ENCODE results near the gene ATRAID.

Gene ATRAID

DNA sequence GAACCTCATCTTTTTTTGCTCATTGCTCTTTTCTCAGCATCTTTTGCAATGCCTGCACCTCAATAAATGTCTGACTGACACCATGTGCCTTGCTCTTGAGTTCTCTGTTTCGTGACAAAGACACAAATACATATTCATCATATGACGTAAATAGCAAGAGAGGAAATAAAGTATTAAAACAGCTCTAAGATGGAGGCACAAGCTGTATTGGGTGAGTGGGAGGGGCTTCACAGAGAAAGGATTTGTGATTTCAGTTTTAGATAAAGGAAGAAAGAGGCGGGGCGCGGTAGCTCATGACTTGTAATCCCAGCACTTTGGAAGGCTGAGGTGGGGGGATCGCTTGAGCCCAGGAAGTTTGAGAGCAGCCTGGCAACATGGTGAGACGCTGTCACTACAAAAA lies 8.2 kb downstream of the ATRAID start:
- no peak for DNase-seq

DNA sequence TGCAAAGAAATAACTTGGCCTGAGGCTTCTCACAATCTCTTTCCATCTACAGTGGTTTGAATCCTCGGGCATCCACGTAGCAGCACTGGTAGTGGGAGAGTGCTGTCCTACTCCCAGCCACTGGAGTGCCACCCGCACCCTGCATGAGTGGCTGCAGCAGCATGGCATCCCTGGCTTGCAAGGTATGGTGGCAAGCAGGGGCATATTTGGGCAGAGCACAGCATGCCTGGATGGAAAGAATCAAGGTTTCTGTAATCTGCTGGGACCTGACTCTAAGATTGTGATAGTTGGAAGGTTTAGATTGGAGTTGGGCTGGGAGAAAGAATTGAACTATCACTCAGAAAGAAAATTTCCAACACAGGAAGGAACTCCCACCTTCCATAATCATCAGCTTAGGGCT lies 9.3 kb downstream of the ATRAID start:
- DNase-seq, result no peak

DNA sequence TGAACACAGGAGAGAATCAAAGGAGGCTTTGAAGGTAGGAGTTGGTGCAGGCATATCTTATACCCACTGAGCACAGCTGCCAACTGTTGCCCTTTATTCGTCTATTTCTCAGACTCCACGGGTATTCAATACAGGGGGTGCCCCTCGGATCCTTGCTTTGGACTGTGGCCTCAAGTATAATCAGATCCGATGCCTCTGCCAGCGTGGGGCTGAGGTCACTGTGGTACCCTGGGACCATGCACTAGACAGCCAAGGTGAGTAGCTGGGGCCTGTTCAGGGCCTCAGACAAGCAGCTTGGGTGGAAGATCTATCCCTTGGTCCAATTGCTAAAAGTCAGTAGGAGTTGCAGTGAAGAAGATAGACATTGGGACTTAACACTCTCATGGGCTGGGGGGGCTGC lies 10.6 kb downstream of the ATRAID start:
- DNase-seq, result no peak

DNA sequence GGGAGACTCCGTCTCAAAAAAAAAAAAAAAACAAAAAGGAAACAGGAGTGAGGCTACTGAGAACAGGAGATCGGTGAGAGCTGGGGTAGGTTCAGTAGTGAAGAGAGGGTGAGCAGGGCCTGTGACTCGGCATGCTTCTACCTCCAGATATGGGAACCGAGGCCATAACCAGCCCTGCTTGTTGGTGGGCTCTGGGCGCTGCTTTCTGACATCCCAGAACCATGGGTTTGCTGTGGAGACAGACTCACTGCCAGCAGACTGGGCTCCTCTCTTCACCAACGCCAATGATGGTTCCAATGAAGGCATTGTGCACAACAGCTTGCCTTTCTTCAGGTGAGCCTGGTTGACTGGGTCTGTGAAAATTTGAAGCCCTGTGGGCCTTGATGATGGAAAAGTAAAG lies 11.6 kb downstream of the ATRAID start:
- no peak for DNase-seq

DNA sequence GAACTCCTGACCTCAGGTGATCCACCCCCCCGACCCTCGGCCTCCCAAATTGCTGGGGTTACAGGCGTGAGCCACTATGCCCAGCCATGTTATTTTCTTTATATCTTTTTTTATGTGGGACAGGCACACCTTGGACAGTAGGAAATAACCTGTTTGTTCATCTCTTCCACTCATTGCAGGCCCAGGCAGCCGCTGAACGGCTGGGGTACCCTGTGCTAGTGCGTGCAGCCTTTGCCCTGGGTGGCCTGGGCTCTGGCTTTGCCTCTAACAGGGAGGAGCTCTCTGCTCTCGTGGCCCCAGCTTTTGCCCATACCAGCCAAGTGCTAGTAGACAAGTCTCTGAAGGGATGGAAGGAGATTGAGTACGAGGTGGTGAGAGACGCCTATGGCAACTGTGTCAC lies 13.7 kb downstream of the ATRAID start:
- DNase-seq, result no peak

DNA sequence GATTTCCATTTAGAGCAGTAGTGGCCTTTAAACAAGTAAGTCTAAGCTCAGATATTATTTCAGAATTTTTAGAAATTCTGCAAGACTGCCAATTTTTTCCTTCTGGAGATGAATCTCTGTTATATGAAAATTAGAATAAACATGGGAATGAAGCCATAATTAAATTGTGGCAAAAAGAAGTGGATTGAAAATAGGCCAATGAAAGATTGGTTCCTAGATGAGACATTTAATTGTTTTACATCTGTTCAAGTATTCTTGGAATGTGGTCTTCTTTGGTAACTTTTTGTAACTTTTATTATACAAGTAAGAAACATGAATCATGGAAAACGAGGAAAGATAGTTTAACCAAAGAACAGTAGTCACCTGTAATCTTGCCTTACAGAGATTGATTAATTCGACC lies 15.7 kb downstream of the ATRAID start:
- DNase-seq, result no peak

DNA sequence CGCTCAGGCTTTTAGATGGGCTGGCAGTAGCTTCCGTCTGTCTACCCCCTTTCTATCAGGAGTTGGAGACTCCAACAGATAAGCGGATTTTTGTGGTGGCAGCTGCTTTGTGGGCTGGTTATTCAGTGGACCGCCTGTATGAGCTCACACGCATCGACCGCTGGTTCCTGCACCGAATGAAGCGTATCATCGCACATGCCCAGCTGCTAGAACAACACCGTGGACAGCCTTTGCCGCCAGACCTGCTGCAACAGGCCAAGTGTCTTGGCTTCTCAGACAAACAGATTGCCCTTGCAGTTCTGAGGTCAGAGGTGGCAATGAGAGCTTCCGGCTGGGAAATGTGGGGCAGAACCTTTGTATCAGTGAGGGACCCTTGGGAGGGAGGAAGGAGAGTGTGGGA lies 20.1 kb downstream of the ATRAID start:
- no peak for DNase-seq

DNA sequence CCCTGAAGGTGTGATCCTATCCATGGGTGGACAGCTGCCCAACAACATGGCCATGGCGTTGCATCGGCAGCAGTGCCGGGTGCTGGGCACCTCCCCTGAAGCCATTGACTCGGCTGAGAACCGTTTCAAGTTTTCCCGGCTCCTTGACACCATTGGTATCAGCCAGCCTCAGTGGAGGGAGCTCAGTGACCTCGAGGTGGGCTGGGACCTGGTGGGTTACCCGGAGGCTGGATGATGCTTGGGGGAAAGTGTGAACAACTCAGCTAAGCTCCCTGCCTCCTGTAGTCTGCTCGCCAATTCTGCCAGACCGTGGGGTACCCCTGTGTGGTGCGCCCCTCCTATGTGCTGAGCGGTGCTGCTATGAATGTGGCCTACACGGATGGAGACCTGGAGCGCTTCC lies 21.5 kb downstream of the ATRAID start:
- no peak for DNase-seq

DNA sequence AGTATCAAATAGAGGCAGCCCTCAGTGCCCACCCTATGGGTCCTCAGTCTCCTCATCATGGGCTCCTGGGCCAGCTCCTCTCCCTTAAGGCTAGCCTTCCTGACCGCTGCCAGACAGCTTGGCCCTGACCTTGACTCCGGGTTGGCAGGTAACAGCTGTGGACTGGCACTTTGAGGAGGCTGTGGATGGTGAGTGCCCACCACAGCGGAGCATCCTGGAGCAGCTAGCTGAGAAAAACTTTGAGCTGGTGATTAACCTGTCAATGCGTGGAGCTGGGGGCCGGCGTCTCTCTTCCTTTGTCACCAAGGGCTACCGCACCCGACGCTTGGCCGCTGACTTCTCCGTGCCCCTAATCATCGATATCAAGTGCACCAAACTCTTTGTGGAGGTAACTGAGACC lies 24.3 kb downstream of the ATRAID start:
- DNase-seq, result no peak

DNA sequence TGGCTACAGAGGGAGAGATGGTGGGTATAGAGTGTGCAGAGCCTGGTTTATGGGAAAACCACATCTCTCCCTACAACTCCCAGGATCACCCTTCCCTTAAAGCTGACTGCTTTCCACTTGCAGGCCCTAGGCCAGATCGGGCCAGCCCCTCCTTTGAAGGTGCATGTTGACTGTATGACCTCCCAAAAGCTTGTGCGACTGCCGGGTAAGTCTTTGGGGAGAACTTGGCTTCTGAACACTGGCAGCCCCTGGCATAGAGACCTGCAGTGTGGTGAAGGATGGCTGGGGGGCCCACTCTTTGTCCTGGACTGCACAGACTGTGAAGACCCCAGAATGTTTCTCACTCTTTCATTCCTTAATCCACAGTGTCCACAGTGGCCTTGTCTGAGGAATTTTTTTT lies 24.8 kb downstream of the ATRAID start:
- DNase-seq, result no peak

DNA sequence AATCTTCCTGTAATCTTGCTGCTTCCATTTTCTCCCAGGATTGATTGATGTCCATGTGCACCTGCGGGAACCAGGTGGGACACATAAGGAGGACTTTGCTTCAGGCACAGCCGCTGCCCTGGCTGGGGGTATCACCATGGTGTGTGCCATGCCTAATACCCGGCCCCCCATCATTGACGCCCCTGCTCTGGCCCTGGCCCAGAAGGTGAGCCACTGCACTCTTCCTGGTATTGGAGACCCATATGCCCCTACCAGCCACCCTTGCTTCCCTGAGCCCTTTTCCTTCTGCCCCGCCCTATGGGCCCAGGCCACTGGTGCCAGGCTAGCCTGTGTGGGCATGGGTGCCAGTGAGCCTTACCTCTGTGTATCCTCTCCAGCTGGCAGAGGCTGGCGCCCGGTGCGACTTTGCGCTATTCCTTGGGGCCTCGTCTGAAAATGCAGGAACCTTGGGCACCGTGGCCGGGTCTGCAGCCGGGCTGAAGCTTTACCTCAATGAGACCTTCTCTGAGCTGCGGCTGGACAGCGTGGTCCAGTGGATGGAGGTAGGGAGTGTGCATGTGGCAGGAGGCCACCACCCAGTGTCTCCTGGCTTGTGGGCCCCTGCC lies 25.6 kb downstream of the ATRAID start:
- DNase-seq, result no peak

DNA sequence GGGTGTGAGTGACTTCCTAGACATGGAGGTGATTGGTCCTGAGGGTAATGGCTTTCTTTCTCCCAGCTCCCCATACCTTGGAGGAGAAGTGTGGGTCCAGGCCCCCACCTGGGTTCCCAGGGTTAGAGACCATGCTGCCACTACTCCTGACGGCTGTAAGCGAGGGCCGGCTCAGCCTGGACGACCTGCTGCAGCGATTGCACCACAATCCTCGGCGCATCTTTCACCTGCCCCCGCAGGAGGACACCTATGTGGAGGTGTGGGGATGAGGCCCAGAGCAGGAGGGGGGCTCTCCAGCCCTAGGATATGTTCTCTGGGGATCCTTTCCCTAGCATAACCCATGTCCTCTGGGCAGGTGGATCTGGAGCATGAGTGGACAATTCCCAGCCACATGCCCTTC lies 27.1 kb downstream of the ATRAID start:
- no peak for DNase-seq

DNA sequence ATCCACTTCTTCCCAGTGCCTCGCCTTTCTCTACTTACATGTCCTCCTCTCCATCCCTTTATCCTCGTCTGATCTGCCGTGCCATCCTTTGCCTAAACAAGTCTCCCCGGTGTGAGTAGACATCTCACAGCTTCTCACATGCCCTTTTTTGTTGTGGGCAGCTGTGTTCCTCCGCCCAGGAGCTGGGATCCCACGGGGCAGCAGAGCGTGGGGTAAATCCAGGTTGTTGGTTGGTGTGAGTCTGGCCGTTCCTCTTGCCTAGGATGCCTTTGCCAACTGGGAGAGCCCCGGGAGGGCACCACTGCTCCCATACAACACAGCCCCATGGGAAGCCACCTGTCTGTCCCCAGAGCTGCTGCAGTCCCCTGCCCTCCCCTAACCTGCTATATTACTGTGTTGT lies 28.6 kb downstream of the ATRAID start:
- no peak for DNase-seq

DNA sequence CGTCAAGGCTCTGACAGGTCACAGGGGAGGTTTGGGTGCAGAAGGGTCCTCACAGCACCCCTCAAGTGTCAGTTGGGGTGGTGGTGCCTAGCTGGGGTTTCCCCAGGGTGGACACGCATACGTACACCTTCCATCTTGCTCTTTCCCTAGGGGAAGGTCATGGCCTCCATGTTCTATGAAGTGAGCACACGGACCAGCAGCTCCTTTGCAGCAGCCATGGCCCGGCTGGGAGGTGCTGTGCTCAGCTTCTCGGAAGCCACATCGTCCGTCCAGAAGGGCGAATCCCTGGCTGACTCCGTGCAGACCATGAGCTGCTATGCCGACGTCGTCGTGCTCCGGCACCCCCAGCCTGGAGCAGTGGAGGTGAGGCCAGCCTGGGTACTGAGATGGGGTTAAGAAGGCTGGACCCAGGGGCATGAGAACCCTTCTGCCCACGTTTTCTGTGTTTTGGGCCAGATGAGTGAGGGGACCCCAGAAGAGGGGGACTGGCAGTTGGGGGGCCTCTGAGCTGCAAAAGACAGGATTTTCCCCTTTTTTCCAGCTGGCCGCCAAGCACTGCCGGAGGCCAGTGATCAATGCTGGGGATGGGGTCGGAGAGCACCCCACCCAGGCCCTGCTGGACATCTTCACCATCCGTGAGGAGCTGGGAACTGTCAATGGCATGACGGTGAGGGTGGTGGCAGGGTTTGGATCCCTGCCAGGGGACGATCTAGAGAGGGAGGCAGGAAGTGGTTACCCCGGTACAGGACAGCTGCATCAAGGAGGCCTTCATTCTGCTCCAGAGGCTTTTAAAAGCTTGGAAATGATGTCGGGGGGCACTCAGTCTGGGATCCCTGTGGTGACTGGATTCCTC lies 30.1 kb downstream of the ATRAID start:
- DNase-seq, result no peak

DNA sequence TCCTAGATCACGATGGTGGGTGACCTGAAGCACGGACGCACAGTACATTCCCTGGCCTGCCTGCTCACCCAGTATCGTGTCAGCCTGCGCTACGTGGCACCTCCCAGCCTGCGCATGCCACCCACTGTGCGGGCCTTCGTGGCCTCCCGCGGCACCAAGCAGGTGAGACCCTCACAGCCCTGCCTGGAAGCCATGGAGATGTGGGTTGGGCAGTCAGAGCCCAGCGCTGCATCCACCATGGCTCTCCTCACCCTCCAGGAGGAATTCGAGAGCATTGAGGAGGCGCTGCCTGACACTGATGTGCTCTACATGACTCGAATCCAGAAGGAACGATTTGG lies 30.7 kb downstream of the ATRAID start:
- DNase-seq, result no peak

DNA sequence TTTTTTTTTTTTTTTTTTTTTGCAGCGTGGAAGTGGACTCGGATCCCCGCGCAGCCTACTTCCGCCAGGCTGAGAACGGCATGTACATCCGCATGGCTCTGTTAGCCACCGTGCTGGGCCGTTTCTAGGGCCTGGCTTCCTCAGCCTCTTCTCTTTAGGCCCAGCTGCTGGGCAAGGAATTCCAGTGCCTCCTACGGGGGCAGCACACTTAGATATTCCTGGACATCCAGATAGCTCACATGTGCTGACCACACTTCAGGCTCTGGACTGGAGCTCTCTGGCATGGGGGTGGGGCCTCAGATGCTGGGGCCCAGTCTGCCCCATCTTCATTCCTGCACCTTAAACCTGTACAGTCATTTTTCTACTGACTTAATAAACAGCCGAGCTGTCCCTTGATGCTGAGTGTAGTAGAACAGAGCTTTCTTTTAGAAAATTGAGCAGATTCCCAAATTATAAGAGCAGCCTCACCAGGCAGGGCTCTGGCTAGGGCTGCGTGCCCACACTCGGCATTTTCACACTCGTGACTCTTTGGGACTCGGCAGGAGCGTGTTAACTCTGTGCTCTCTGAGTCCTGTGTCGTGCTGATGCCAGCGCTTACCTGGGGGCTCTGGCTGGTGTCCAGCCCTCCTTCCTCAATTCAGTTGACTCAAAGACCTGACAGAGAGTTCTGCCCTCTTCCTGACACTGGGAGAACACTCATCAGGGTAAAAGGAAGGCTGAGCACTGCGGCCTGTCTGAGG lies 31.7 kb downstream of the ATRAID start:
- DNase-seq, result no peak

DNA sequence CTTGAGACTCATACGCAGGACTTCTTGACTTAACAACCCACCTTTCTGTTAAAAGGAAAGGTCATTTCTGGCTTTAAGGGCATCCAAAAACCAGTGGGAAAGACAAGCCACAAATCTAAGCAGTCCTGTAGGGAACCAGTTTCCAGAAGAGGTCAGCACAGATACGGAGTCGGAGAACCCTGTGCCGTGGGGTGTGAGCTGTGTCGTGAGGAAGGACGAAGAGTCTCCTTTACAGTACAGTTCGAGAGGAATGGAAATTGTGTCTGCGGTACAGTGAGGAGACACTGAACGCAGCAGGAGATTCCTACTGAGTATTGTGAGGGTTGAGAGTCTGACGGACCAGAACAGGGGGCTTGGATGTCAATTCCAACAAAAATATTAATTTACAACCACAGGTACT lies 33.3 kb downstream of the ATRAID start:
- no peak for DNase-seq

DNA sequence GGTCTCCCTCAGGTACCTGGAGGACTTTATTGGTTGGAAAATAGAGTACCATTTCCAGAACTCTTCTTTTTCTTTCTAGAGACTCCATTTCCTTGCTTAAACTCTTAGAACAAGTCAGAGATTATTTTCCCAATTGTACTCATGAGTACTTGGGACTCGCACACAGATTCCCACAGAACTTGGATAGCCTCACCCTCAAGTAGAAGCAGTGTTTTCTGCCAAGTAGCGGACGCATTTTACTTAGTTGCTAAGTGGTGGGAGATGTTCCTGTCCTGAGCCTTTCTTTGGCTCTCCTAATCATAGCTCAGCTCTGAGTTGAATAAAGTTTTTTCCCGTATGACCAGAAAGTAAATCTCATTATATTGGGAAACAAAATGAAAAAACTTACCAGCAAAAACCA lies 33.8 kb downstream of the ATRAID start:
- no peak for DNase-seq

DNA sequence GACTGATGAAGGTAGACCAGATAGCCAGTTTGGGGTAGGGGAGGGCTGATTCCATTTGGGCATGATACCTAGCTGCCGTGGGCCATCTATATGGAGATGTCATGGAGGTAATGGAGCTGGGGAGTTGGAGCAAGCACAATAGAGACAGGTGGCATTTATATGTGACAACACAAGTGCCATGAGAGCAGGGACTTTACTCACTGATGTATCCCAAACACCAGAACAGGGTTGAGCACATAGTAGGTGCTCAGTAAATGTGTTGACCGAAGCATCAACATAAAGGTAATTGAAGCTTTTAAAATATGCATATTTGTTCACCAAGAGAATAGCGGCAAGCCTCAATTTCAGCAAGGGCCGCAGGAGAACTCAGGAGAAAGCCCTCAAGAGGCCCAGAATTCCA lies 36.1 kb downstream of the ATRAID start:
- no peak for DNase-seq

DNA sequence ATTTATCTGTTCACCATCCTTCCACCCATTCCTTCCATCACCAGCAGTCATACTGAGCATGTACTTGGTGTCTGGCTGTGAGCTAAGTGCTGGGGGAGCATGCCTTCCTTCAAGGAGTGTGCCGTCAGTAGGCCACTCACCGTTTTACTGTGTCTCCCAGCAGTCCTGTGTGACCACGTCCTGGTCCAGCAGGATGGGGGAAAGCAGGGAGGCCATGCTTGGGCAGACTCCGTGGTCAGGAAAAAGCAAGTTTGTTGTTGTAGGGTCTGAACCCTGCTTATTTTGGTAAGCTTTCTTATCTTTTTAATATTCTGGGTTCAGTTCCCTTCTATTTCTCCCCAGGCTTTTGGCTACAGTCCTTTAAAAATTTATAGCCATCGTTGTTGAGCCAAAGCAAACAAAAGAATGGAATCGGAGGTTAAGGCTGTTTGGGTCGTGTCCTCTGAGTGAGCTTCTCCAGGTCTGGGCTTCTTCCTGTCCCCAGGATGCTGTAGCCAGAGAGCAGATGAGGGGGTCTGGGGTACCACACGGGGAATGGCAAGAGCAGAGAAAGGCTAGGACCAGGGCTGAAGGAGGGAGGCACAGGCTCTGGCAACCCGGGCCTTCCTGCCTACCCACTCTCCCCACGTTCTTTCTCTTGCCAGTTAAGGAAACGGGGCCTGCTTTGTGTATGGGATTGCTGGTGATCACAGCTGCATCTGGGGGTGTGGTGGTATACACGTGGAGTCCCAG lies 37.5 kb downstream of the ATRAID start:
- no peak for DNase-seq

DNA sequence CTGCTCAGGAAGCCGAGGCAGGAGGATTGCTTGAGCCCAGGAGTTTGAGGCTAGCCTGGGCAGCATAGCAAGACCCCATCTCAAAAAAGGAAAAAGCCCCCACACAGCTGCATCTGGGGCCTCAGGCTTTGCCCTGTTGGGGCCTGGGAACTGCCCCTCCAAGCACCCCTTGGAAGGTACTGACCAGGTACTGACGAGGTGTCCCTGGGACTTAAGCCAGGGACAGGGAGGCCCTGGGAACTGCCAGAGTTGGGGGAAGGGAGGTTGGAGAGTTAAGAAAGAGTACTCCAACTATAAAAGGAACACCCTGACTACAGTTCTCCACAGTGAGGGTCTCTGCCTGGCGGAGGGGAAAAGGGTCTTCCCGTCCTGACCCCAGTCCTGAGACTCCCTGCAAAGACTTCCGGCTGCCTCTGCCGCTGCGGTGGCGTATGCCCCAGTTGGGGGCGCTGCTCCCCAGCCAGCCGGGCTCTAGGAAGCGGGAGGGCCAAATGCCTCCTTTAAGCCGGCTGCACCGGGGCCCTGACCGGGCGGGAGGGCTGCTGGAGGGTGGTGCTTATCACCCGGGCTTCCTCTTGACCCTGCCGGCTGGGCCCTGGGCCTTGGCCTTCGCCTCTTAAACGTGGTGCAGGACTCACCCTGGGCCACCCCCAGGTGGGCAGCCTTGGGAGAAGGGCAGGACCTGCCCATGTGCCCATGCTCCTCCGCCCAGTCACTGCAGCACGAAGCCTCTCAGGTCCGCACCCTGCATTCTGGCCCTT lies 38.2 kb downstream of the ATRAID start:
- peak; percentile 38 to 72 for DNase-seq

DNA sequence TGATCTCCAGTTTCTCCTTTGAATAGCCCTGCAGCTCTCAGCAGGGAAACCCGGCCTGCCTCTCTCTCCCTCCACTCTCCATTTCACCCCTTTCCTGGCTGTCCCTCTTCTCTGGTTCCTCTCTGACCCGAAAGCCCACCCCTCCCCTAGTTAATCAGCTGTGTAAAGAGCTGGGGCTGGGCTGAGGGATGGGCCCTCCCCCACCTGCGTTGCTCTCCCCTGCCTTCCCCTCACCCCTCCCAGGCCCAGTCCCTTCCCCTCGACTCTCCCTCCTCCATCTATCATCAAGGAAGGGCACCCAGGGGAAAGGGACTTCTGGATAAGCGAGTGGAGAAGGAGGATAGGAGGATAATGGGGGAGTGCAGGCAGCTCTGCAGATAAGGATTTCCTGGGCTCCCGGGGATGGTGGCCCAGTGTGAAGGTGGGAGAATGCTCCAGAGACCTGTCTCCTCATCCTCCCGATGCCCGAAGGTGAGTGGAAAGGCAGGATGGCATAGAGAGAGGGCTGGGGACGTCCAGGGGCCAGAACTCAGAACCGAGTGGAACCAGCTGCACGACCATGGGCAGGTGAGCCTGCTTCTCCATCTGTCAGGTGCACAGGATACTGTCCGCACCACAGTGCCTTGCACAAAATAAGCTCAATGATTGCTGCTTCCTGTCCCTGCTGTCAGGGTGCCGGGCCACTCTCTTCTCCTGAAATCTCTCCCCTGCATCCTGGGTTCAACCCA lies 39.0 kb downstream of the ATRAID start:
- DNase-seq, result no peak
